Measurements from ENCODE around the gene ADH5.

Gene ADH5

GRCh38 chr4:99078931-99079624 lies 9.5 kb downstream of the ADH5 start:
- no peak for DNase-seq
- no peak overlapping the region for H2AFZ ChIP-seq (ENCODE audit: low read length)
- TF ChIP-seq EZH2phosphoT487 (IDR thresholded peaks at IDR 0.05; ENCODE audit: low read length), result no peak
- no peak for TF ChIP-seq EZH2 (optimal IDR thresholded peaks at IDR 0.05; ENCODE audit: low read depth, low read length)
- no peak for TF ChIP-seq CTCF (IDR thresholded peaks at IDR 0.05; ENCODE audit: low read length)
- H3K4me3 ChIP-seq (ENCODE audit: low read length), result no peak overlapping the region
- no peak overlapping the region for H3K9ac ChIP-seq (ENCODE audit: low read length)
- no peaks in the 10 kb centered on the region for H3F3A ChIP-seq (ENCODE audit: insufficient read depth, low read length)
- no peaks in the 10 kb centered on the region for H3K27me3 ChIP-seq (replicated peaks; ENCODE audit: insufficient read depth, low read length)
- no peaks in the 10 kb centered on the region for H3K9me2 ChIP-seq (replicated peaks; ENCODE audit: insufficient read depth, low read length)
- H3K36me3 ChIP-seq (replicated peaks; ENCODE audit: insufficient read depth, low read length), result no peaks in the 10 kb centered on the region
- H3K79me2 ChIP-seq (ENCODE audit: low read length), result no peaks in the 10 kb centered on the region
- H3K4me1 ChIP-seq (ENCODE audit: low read length), result no peaks in the 10 kb centered on the region
- no peaks in the 10 kb centered on the region for H4K20me1 ChIP-seq (ENCODE audit: insufficient read depth, low read length)
- H3K9me3 ChIP-seq (replicated peaks; ENCODE audit: insufficient read depth, low read length), result no peaks in the 10 kb centered on the region
- no peak overlapping the region for H3K4me2 ChIP-seq (ENCODE audit: low read depth, low read length)
- H3K27ac ChIP-seq (ENCODE audit: low read length), result no peak overlapping the region

- no peaks in the 10 kb centered on the region for H3K36me3 ChIP-seq (replicated peaks; ENCODE audit: insufficient read depth, low read length)
Measured at GRCh38 chr4:99078336-99078735, 10.3 kb downstream of the ADH5 start.

GRCh38 chr4:99077177-99077576 lies 11.4 kb downstream of the ADH5 start:
- H3K36me3 ChIP-seq (replicated peaks; ENCODE audit: insufficient read depth, low read length), result no peaks in the 10 kb centered on the region

More at GRCh38 chr4:99078336-99078735, 10.3 kb downstream of the ADH5 start:
- H2AFZ ChIP-seq (ENCODE audit: low read length), result no peak overlapping the region
- TF ChIP-seq CTCF (IDR thresholded peaks at IDR 0.05; ENCODE audit: low read length) (no peak), EZH2 (optimal IDR thresholded peaks at IDR 0.05; ENCODE audit: low read depth, low read length) (no peak), EZH2phosphoT487 (IDR thresholded peaks at IDR 0.05; ENCODE audit: low read length) (no peak)
- H3K79me2 ChIP-seq (ENCODE audit: low read length), result no peaks in the 10 kb centered on the region
- H3K9me2 ChIP-seq (replicated peaks; ENCODE audit: insufficient read depth, low read length), result no peaks in the 10 kb centered on the region
- no peak for DNase-seq
- no peaks in the 10 kb centered on the region for H3K27me3 ChIP-seq (replicated peaks; ENCODE audit: insufficient read depth, low read length)
- no peaks in the 10 kb centered on the region for H4K20me1 ChIP-seq (ENCODE audit: insufficient read depth, low read length)
- H3K9me3 ChIP-seq (replicated peaks; ENCODE audit: insufficient read depth, low read length), result no peaks in the 10 kb centered on the region
- no peak overlapping the region for H3K4me2 ChIP-seq (ENCODE audit: low read depth, low read length)
- H3K4me3 ChIP-seq (ENCODE audit: low read length), result no peak overlapping the region
- no peaks in the 10 kb centered on the region for H3K4me1 ChIP-seq (ENCODE audit: low read length)
- no peak overlapping the region for H3K9ac ChIP-seq (ENCODE audit: low read length)
- no peak overlapping the region for H3K27ac ChIP-seq (ENCODE audit: low read length)
- no peaks in the 10 kb centered on the region for H3F3A ChIP-seq (ENCODE audit: insufficient read depth, low read length)

More at GRCh38 chr4:99077177-99077576, 11.4 kb downstream of the ADH5 start:
- TF ChIP-seq EZH2 (optimal IDR thresholded peaks at IDR 0.05; ENCODE audit: low read depth, low read length) (no peak), CTCF (IDR thresholded peaks at IDR 0.05; ENCODE audit: low read length) (no peak), EZH2phosphoT487 (IDR thresholded peaks at IDR 0.05; ENCODE audit: low read length) (no peak)
- H2AFZ ChIP-seq (ENCODE audit: low read length), result no peak overlapping the region
- H3K4me3 ChIP-seq (ENCODE audit: low read length), result no peak overlapping the region
- H3K9me3 ChIP-seq (replicated peaks; ENCODE audit: insufficient read depth, low read length), result no peaks in the 10 kb centered on the region
- no peaks in the 10 kb centered on the region for H4K20me1 ChIP-seq (ENCODE audit: insufficient read depth, low read length)
- DNase-seq, result no peak
- H3K9ac ChIP-seq (ENCODE audit: low read length), result no peak overlapping the region
- H3K4me1 ChIP-seq (ENCODE audit: low read length), result no peaks in the 10 kb centered on the region
- no peaks in the 10 kb centered on the region for H3F3A ChIP-seq (ENCODE audit: insufficient read depth, low read length)
- H3K27ac ChIP-seq (ENCODE audit: low read length), result no peak overlapping the region
- H3K27me3 ChIP-seq (replicated peaks; ENCODE audit: insufficient read depth, low read length), result no peaks in the 10 kb centered on the region
- H3K4me2 ChIP-seq (ENCODE audit: low read depth, low read length), result no peak overlapping the region
- no peaks in the 10 kb centered on the region for H3K9me2 ChIP-seq (replicated peaks; ENCODE audit: insufficient read depth, low read length)
- no peaks in the 10 kb centered on the region for H3K79me2 ChIP-seq (ENCODE audit: low read length)
